K562 (cell line): Measurements from ENCODE around the gene BLM. TPM values are rescaled to one million over a fixed set of nuclear protein-coding genes. Genes with fewer than 3 reads are reported as not detected.

Source experiments
- ATAC-seq: fragments of 200-7000 bp; cut with Tn5 transposase; 3 replicates; pipeline ENCODE4 v1.9.1; 2020; ENCODE audit warnings: moderate library complexity
- BruUV-seq: library from RNA; stranded (reverse); fragments of 400-500 nt; replicated peaks from 2 replicates; lab custom pipeline; 2021; lab: Mats Ljungman, UMichigan
- CTCF ChIA-PET: fragments of 300-600 bp; formaldehyde crosslinking; extraction: SDS; loops from one replicate; lab custom pipeline; 2021; ENCODE audit warnings: low intra/inter-chr PET ratio; lab: Yijun Ruan, JAX
- POLR2A ChIA-PET: fragments of 300-600, 350-650 bp; sonication (Branson Sonifier 250); formaldehyde crosslinking; extraction: SDS; loops from one replicate; lab custom pipeline; 2021; ENCODE audit warnings: antibody characterized with exemption, inconsistent platforms; lab: Yijun Ruan, JAX
- DNase-seq, 4 experiments: peaks; one replicate each; pipeline versions ENCODE4 v3.0.0 to v3.0.0-alpha.2; 2011 to 2018; ENCODE audit warnings: low spot score in 3 of 4, mixed read lengths in 3 of 4; ENCODE audit errors: extremely low read depth in 1 of 4
- FAIRE-seq: peaks from 2 replicates; lab custom pipeline; 2011; peaks lifted over from hg19 to GRCh38; lab: Jason Lieb, UNC
- H2AFZ ChIP-seq: 2 replicates; pipeline ENCODE4 v1.6.0; 2011; ENCODE audit warnings: low read depth, low read length, control low read depth, inconsistent platforms
- H3K27ac ChIP-seq: fragments of 200-600 bp; 3 replicates; pipeline ENCODE4 v1.8.0; 2011; ENCODE audit warnings: low read depth, mild to moderate bottlenecking, control low read depth, inconsistent platforms, low read length, moderate library complexity, mixed read lengths; ENCODE audit errors: extremely low read depth
- H3K27me3 ChIP-seq, 2 experiments: fragments of 300-600 bp in 1 of 2; 2 replicates in 1 of 2; 3 replicates in 1 of 2; pipeline versions ENCODE4 v1.6.0 to v1.8.0; 2011; ENCODE audit warnings: inconsistent platforms in 2 of 2, low read length in 2 of 2, mild to moderate bottlenecking in 1 of 2, mixed read lengths in 1 of 2, moderate library complexity in 1 of 2; ENCODE audit not compliant: control insufficient read depth in 2 of 2, insufficient read depth in 2 of 2
- H3K36me3 ChIP-seq: fragments of 300-600 bp; 3 replicates; pipeline ENCODE4 v1.8.0; 2011; ENCODE audit warnings: mild to moderate bottlenecking, low read length, inconsistent platforms; ENCODE audit not compliant: control insufficient read depth, insufficient read depth
- H3K4me1 ChIP-seq, 2 experiments: fragments of 200-600 bp in 1 of 2; replicated peaks in 1 of 2; 2 replicates in 1 of 2; 3 replicates in 1 of 2; pipeline versions ENCODE4 v1.5.1 to v1.8.0; 2011; ENCODE audit warnings: inconsistent platforms in 2 of 2, low read length in 2 of 2, mild to moderate bottlenecking in 1 of 2, mixed read lengths in 1 of 2, moderate library complexity in 1 of 2; ENCODE audit not compliant: control insufficient read depth in 2 of 2, insufficient read depth in 2 of 2
- H3K4me2 ChIP-seq: 2 replicates; pipeline ENCODE4 v1.6.1; 2011; ENCODE audit warnings: low read length, control low read depth, inconsistent platforms, mixed read lengths; ENCODE audit not compliant: insufficient read depth
- H3K4me3 ChIP-seq: fragments of 200-600 bp; sonication (generic), shearing (Covaris generic); 2 replicates; pipeline ENCODE4 v1.5.1; 2016; ENCODE audit warnings: control low read depth, inconsistent platforms
- H3K79me2 ChIP-seq: fragments of 200-600 bp; 3 replicates; pipeline ENCODE4 v1.8.0; 2011; ENCODE audit warnings: low read length, inconsistent platforms; ENCODE audit not compliant: control insufficient read depth, insufficient read depth
- H3K9ac ChIP-seq, 2 experiments: 2 replicates each; pipeline versions ENCODE4 v1.6.0 to v1.6.1; 2011; ENCODE audit warnings: low read depth in 2 of 2, low read length in 2 of 2, control low read depth in 1 of 2, inconsistent platforms in 1 of 2, mild to moderate bottlenecking in 1 of 2, mixed read lengths in 1 of 2; ENCODE audit not compliant: insufficient read depth in 1 of 2
- H3K9me1 ChIP-seq: one replicate; pipeline ENCODE4 v1.6.0; 2011; ENCODE audit warnings: inconsistent platforms, mild to moderate bottlenecking, low read length, moderate library complexity; ENCODE audit not compliant: control insufficient read depth, insufficient read depth
- H3K9me3 ChIP-seq: replicated peaks from 2 replicates; pipeline ENCODE4 v1.5.1; 2011; ENCODE audit warnings: low read depth, low read length, inconsistent platforms; ENCODE audit not compliant: control insufficient read depth, insufficient read depth
- H4K20me1 ChIP-seq: replicated peaks from 2 replicates; pipeline ENCODE4 v1.6.1; 2011; ENCODE audit warnings: low read length, inconsistent platforms, mixed read lengths; ENCODE audit not compliant: control insufficient read depth, insufficient read depth
- GABPB1 ChIP-seq: sonication (generic); formaldehyde crosslinking; IDR thresholded peaks from 2 replicates; pipeline ENCODE4 v1.8.0; 2022; ENCODE audit warnings: mild to moderate bottlenecking, missing genetic modification reagents
- PPARD ChIP-seq: fragments of 250-450 bp; sonication (Bioruptor Pico); IDR thresholded peaks from 2 replicates; pipeline ENCODE4 v1.8.0; 2022; ENCODE audit warnings: inconsistent platforms, mild to moderate bottlenecking, moderate library complexity
- RBM15 ChIP-seq: fragments of 200-400 bp; formaldehyde crosslinking; IDR thresholded peaks from 2 replicates; pipeline ENCODE4 v1.6.1; 2018; ENCODE audit warnings: mild to moderate bottlenecking, low read length, moderate library complexity; ENCODE audit not compliant: insufficient read depth
- RBM34 ChIP-seq: fragments of 200-400 bp; formaldehyde crosslinking; IDR thresholded peaks from 2 replicates; pipeline ENCODE4 v1.6.1; 2018; ENCODE audit warnings: low read length, borderline replicate concordance; ENCODE audit not compliant: insufficient read depth
- SAFB ChIP-seq: fragments of 200-400 bp; formaldehyde crosslinking; IDR thresholded peaks from 2 replicates; pipeline ENCODE4 v1.6.1; 2017; ENCODE audit warnings: low read depth, low read length, borderline replicate concordance
- SLC30A9 ChIP-seq: fragments of 250-450 bp; sonication (Bioruptor Pico); IDR thresholded peaks from 2 replicates; pipeline ENCODE4 v1.8.0; 2022; ENCODE audit warnings: mild to moderate bottlenecking, moderate library complexity
- SNIP1 ChIP-seq: fragments of 450-650 bp; IDR thresholded peaks from 2 replicates; pipeline ENCODE4 v1.7.1; 2017; ENCODE audit warnings: low read depth, mild to moderate bottlenecking
- SOX6 ChIP-seq: fragments of 450-650 bp; IDR thresholded peaks from 2 replicates; pipeline ENCODE4 v1.6.1; 2014; ENCODE audit warnings: mild to moderate bottlenecking
- TAF7 ChIP-seq: fragments of 450-650 bp; IDR thresholded peaks from 2 replicates; pipeline ENCODE4 v1.6.1; 2016; ENCODE audit warnings: missing genetic modification characterization, missing compliant biosample characterization
- ZKSCAN1 ChIP-seq: fragments of 150-350 bp; IDR thresholded peaks from 2 replicates; pipeline ENCODE4 v1.6.1; 2016; ENCODE audit warnings: low read depth, low read length
- ZNF780A ChIP-seq: fragments of 250-450 bp; sonication (Bioruptor Pico); IDR thresholded peaks from 2 replicates; pipeline ENCODE4 v1.5.0; 2021; ENCODE audit warnings: mild to moderate bottlenecking
- WGBS: fragments of 100-300 bp; shearing (Covaris generic); methylation state at CpG from one replicate; pipeline ENCODE4 v1.1.6; 2016; ENCODE audit warnings: low coverage, mixed read lengths; ENCODE audit not compliant: insufficient coverage; ENCODE audit errors: missing lambda C conversion rate; 5-methylcytosine and 5-hydroxymethylcytosine counted together
- in situ Hi-C: fragments of 300-500 bp; cut with MboI; formaldehyde crosslinking; loops from 4 replicates; pipeline ENCODE4 v1.15.0; 2018; ENCODE audit warnings: inconsistent platforms, mixed read lengths
- intact Hi-C: fragments of 100-400 bp; cut with micrococcal nuclease; formaldehyde crosslinking; loops from 2 replicates; pipeline ENCODE4 v1.14.2; 2022
- polyA plus RNA-seq, 8 experiments: library from polyadenylated mRNA; depleted of rRNA in 4 of 8; stranded (reverse) in 5 of 8; unstranded in 3 of 8; fragments of >200 nt; fragmentation: Nextera tagmentation in 2 of 8; fragmentation: Illumina TruSeq in 1 of 8; extraction: Ambion mirVana in 2 of 8; extraction: Trizol in 1 of 8; gene quantifications; 2 replicates each; pipeline versions ENCODE4 v1.2.1 to v1.2.3, GENCODE V29; 2011 to 2014; ENCODE audit warnings: inconsistent platforms in 1 of 8, missing spikeins in 1 of 8
- total RNA-seq, 7 experiments: library from RNA; depleted of rRNA in 6 of 7; stranded (reverse); fragments of >200 nt in 6 of 7; fragmentation: Illumina TruSeq in 2 of 7; extraction: Trizol in 2 of 7; gene quantifications; 2 replicates each; pipeline versions ENCODE4 v1.2.1 to v1.2.3, GENCODE V29; 2011 to 2021; ENCODE audit warnings: low replicate concordance in 1 of 7
- TF ChIP-seq, protein P1 (sequence below): fragments of 250-450 bp; sonication (Bioruptor Pico); IDR thresholded peaks from 2 replicates; pipeline ENCODE4 v1.4.0; 2020
- TF ChIP-seq, protein P2 (sequence below): sonication (generic); formaldehyde crosslinking; IDR thresholded peaks from 2 replicates; pipeline ENCODE4 v1.8.0; 2022; ENCODE audit warnings: mild to moderate bottlenecking, missing genetic modification reagents, borderline replicate concordance
- TF ChIP-seq, protein P3 (sequence below): fragments of 250-450 bp; sonication (Bioruptor Pico); IDR thresholded peaks from 2 replicates; pipeline ENCODE4 v1.5.1; 2021; ENCODE audit warnings: mild to moderate bottlenecking

Gene BLM
- total and polyA plus RNA-seq, 9 of the 15 experiments (the other 6 are each of a cell fraction or from before 2014, with no cell fraction given) = 21.0 to 56.0 (median 43.9) TPM

DNA sequence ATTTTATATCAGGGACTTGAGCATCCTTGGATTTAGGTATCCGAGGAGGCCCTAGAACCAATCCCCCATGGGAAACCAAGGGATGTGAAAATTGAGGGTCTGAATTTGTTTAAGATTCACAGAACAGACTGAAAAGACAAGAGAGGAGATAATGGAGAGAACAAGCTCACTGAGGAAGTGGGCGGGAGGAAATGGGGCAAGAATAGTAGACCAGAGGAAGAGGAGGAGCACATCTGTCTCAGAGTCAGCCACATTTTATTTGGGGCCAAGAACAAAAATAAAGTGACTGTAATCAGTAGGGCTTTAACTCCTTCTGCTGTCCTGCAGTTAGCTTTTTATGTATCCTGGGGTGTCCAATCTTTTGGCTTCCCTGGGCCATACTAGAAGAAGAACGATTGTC is 63.8 kb downstream of the BLM start:
- H2AFZ ChIP-seq = no peak overlapping the region
- H3K36me3 ChIP-seq = peaks cover 70% of the 10 kb centered on the region
- no peak overlapping the region for H3K9ac ChIP-seq
- H3K9me3 ChIP-seq = no peaks in the 10 kb centered on the region
- H3K79me2 ChIP-seq = no peaks in the 10 kb centered on the region
- no peak overlapping the region for H3K27ac ChIP-seq
- FAIRE-seq (no peak), DNase-seq (no peak), ATAC-seq (no peak)
- 87% methylated on average over 3 of the region's 3 CpGs for WGBS
- H3K9me1 ChIP-seq = peaks cover 5% of the 10 kb centered on the region
- POLR2A ChIA-PET = interaction anchor here (1.2 kb wide), 1 partner anchor 9 kb away, joined by 4 read pairs; no protein-coding TSS in a partner anchor
- H3K4me1 ChIP-seq = no peaks in the 10 kb centered on the region
- H3K4me3 ChIP-seq = no peak overlapping the region
- no TSS peak for BruUV-seq
- CTCF ChIA-PET = no interaction called here
- intact Hi-C loops (no loop called here), in situ Hi-C loops (no loop called here)
- H3K27me3 ChIP-seq = no peaks in the 10 kb centered on the region
- H4K20me1 ChIP-seq = no peaks in the 10 kb centered on the region
- H3K4me2 ChIP-seq = no peak overlapping the region
- TF ChIP-seq RBM34 = no peak
- TF ChIP-seq, protein P1, sequence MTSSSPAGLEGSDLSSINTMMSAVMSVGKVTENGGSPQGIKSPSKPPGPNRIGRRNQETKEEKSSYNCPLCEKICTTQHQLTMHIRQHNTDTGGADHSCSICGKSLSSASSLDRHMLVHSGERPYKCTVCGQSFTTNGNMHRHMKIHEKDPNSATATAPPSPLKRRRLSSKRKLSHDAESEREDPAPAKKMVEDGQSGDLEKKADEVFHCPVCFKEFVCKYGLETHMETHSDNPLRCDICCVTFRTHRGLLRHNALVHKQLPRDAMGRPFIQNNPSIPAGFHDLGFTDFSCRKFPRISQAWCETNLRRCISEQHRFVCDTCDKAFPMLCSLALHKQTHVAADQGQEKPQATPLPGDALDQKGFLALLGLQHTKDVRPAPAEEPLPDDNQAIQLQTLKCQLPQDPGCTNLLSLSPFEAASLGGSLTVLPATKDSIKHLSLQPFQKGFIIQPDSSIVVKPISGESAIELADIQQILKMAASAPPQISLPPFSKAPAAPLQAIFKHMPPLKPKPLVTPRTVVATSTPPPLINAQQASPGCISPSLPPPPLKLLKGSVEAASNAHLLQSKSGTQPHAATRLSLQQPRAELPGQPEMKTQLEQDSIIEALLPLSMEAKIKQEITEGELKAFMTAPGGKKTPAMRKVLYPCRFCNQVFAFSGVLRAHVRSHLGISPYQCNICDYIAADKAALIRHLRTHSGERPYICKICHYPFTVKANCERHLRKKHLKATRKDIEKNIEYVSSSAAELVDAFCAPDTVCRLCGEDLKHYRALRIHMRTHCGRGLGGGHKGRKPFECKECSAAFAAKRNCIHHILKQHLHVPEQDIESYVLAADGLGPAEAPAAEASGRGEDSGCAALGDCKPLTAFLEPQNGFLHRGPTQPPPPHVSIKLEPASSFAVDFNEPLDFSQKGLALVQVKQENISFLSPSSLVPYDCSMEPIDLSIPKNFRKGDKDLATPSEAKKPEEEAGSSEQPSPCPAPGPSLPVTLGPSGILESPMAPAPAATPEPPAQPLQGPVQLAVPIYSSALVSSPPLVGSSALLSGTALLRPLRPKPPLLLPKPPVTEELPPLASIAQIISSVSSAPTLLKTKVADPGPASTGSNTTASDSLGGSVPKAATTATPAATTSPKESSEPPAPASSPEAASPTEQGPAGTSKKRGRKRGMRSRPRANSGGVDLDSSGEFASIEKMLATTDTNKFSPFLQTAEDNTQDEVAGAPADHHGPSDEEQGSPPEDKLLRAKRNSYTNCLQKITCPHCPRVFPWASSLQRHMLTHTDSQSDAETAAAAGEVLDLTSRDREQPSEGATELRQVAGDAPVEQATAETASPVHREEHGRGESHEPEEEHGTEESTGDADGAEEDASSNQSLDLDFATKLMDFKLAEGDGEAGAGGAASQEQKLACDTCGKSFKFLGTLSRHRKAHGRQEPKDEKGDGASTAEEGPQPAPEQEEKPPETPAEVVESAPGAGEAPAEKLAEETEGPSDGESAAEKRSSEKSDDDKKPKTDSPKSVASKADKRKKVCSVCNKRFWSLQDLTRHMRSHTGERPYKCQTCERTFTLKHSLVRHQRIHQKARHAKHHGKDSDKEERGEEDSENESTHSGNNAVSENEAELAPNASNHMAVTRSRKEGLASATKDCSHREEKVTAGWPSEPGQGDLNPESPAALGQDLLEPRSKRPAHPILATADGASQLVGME (CRISPR knock-in tag) = no peak
- no peak for TF ChIP-seq SNIP1
- TF ChIP-seq ZNF780A (CRISPR knock-in tag) = no peak
- TF ChIP-seq GABPB1 (CRISPR knock-in tag) = no peak
- TF ChIP-seq SAFB = no peak
- TF ChIP-seq SOX6 = no peak
- TF ChIP-seq SLC30A9 (CRISPR knock-in tag) = no peak
- TF ChIP-seq TAF7 (tag) = no peak
- TF ChIP-seq, protein P2, sequence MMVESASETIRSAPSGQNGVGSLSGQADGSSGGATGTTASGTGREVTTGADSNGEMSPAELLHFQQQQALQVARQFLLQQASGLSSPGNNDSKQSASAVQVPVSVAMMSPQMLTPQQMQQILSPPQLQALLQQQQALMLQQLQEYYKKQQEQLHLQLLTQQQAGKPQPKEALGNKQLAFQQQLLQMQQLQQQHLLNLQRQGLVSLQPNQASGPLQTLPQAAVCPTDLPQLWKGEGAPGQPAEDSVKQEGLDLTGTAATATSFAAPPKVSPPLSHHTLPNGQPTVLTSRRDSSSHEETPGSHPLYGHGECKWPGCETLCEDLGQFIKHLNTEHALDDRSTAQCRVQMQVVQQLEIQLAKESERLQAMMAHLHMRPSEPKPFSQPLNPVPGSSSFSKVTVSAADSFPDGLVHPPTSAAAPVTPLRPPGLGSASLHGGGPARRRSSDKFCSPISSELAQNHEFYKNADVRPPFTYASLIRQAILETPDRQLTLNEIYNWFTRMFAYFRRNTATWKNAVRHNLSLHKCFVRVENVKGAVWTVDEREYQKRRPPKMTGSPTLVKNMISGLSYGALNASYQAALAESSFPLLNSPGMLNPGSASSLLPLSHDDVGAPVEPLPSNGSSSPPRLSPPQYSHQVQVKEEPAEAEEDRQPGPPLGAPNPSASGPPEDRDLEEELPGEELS (CRISPR knock-in tag) = no peak
- TF ChIP-seq ZKSCAN1 = no peak
- TF ChIP-seq RBM15 = no peak
- TF ChIP-seq, protein P3, sequence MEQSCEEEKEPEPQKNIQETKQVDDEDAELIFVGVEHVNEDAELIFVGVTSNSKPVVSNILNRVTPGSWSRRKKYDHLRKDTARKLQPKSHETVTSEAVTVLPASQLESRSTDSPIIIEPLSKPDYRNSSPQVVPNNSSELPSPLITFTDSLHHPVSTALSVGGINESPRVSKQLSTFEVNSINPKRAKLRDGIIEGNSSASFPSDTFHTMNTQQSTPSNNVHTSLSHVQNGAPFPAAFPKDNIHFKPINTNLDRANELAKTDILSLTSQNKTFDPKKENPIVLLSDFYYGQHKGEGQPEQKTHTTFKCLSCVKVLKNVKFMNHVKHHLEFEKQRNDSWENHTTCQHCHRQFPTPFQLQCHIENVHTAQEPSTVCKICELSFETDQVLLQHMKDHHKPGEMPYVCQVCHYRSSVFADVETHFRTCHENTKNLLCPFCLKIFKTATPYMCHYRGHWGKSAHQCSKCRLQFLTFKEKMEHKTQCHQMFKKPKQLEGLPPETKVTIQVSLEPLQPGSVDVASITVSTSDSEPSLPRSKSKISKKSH = no peak
- no peak for TF ChIP-seq PPARD
